ENCODE measurements around the gene MUC5AC.

GRCh38 chr11:1172729-1173117, 15.0 kb downstream of the MUC5AC start:
- TF ChIP-seq EZH2 (IDR thresholded peaks at IDR 0.05) (no peak), POLR2AphosphoS5 (IDR thresholded peaks at IDR 0.05; ENCODE audit: borderline replicate concordance, low read depth, low read length) (no peak), FOXP2 (optimal IDR thresholded peaks at IDR 0.05; ENCODE audit: control extremely low read depth, extremely low read length, insufficient read depth) (no peak)

All from SK-N-MC (cell line).